Measurements from ENCODE around the gene REEP2.

DNA sequence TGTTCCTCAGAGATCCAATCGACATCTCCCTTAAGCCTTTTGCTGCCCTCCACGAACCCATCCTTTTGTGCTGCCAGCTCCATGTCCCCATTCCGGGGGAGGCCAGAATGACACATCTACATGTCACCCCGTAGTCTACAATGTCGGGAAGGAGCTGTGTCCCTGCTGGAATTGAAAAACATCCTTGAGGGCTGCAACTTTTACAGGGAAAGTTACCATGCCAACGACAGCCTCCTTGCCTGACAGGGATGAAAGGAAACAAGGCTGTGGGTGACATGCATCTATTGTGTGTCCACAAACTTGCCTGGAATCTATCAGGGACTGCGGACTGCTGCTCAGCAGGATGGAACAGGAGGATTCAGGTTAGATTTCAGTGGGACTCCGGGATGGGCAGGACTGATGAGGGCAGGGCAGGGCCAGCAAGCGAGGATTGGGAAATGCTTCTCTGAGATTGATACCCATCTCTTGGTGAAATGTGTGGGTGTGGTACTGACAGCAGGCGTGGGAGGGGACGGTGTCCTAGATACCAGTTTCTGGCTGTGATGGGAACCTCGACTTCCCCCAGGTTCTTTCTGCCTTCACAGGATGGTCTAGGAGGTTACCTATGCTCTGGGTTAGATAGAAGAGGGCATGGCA lies 51.9 kb downstream of the REEP2 start:
- TF ChIP-seq, protein P1, sequence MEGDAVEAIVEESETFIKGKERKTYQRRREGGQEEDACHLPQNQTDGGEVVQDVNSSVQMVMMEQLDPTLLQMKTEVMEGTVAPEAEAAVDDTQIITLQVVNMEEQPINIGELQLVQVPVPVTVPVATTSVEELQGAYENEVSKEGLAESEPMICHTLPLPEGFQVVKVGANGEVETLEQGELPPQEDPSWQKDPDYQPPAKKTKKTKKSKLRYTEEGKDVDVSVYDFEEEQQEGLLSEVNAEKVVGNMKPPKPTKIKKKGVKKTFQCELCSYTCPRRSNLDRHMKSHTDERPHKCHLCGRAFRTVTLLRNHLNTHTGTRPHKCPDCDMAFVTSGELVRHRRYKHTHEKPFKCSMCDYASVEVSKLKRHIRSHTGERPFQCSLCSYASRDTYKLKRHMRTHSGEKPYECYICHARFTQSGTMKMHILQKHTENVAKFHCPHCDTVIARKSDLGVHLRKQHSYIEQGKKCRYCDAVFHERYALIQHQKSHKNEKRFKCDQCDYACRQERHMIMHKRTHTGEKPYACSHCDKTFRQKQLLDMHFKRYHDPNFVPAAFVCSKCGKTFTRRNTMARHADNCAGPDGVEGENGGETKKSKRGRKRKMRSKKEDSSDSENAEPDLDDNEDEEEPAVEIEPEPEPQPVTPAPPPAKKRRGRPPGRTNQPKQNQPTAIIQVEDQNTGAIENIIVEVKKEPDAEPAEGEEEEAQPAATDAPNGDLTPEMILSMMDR (IDR thresholded peaks at IDR 0.05), result no peak
- no peak for TF ChIP-seq RAD21 (IDR thresholded peaks at IDR 0.05; ENCODE audit: low read length)
- no peak for TF ChIP-seq RFX5 (IDR thresholded peaks at IDR 0.05; ENCODE audit: low read length)
- no peak for TF ChIP-seq EZH2phosphoT487 (IDR thresholded peaks at IDR 0.05; ENCODE audit: borderline replicate concordance, low read depth)
